HG03457 (cell line): Measurements from ENCODE around the gene DOP1B.
A peak's percentile ranks its signal among the peaks of the same experiment; 100 is the strongest.
"Not testable (repeated sequence)": the region's sequence is repeated elsewhere in the genome, so short reads cannot be mapped to it uniquely, and the experiment has no call there.

Experiments
- ATAC-seq: cut with Tn5 transposase; IDR thresholded peaks from one replicate; pipeline ENCODE4 v1.9.1; 2021; ENCODE audit warnings: moderate number of reproducible peaks; ENCODE audit not compliant: unreplicated experiment

Gene DOP1B

GRCh38 chr21:36134803-36135390 is 21.7 kb upstream of the DOP1B start, which contains the start of gene CBR3:
TSS of gene CBR3 (plus strand) at chr21:36135079. CDS start at chr21:36135193, 114 bp downstream.
- no peak for ATAC-seq

GRCh38 chr21:36135391-36136102 is 21.1 kb upstream of the DOP1B start:
- no peak for ATAC-seq

DNA sequence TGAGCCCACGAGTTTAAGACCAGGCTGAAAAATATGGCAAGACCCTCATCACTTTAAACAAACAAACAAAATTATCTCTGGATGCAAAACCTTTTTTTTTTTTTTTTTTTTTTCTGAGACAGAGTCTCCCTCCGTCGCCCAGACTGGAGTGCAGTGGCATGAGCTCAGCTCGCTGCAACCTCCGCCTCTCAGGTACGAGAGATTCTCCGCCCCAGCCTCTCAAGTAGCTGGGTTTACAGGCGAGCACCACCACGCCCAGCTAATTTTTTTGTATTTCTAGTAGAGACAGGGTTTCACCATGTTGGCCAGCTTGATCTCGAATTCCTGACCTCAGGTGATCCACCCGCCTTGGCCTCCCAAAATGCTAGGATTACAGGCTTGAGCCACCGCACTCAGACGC is 16.8 kb upstream of the DOP1B start:
- not testable (repeated sequence) for ATAC-seq

- no peak for ATAC-seq
Observed at GRCh38 chr21:36141513-36141925, 15.1 kb upstream of the DOP1B start.

DNA sequence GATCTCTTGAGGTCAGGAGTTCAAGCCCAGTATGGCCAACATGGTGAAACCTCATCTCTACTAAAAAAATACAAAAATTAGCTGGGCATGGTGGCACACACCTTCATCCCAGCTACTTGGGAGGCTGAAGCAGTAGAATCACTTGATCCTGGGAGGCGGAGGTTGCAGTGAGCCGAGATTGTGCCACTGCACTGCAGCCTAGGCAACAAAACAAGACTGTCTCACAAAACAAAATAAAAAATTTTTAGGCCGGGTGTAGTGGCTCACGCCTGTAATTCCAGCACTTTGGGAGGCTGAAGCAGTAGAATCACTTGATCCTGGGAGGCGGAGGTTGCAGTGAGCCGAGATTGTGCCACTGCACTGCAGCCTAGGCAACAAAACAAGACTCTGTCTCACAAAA is 12.4 kb upstream of the DOP1B start:
- ATAC-seq = not testable (repeated sequence)

DNA sequence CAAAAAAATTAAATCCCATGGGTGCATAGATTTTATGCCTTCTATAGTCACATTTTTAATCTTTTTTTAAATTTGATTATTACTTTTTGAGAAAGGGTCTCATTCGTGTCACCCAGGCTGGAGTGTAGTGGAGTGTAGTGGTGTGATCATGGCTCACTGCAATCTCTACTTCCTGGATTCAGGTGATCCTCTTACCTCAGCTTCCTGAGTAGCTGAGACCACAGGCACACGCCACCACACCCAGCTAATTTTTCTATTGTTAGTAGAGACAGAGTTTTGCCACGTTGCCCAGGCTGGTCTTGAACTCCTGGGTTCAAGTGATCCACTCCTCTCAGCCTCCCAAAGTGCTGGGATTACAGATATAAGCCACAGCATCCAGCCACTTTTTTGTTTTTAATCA is 11.4 kb upstream of the DOP1B start:
- no peak for ATAC-seq

DNA sequence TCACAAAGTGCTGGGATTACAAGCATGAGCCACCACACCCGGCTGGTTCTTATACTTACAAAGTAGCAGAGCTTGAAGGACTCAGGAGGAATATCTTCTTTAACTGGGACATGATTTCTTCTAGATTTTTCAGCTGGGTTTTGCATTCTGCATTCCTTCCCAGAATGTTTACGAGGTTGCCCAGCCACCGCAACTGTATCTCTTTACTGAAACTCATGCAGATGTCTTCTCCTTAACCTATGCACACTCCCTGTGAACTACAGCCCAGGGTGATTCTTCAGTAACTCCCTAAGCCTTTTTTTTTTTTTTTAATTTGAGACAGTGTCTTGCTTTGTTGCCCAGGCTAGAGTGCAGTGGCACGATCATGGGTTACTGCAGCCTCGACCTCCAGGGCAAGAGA is 8.7 kb upstream of the DOP1B start:
- no peak for ATAC-seq

DNA sequence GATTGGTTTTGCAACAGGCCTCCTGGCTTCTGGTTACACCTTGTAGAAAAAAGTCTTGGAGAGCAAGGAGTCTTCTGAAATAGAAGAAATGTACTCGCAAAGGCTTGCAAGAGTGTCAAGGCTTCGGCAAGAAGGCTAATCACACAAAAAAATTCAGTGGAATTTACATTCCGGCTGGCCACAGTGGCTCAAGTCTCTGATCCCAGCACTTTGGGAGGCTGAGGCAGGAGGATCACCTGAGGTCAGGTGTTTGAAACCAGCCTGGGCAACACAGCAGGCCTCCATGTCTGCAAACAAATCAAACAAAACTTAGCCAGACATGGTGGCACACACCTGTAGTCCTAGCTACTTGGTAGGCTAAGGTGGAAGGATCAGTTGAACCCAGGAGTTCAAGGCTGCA is 7.7 kb upstream of the DOP1B start:
- no peak for ATAC-seq

DNA sequence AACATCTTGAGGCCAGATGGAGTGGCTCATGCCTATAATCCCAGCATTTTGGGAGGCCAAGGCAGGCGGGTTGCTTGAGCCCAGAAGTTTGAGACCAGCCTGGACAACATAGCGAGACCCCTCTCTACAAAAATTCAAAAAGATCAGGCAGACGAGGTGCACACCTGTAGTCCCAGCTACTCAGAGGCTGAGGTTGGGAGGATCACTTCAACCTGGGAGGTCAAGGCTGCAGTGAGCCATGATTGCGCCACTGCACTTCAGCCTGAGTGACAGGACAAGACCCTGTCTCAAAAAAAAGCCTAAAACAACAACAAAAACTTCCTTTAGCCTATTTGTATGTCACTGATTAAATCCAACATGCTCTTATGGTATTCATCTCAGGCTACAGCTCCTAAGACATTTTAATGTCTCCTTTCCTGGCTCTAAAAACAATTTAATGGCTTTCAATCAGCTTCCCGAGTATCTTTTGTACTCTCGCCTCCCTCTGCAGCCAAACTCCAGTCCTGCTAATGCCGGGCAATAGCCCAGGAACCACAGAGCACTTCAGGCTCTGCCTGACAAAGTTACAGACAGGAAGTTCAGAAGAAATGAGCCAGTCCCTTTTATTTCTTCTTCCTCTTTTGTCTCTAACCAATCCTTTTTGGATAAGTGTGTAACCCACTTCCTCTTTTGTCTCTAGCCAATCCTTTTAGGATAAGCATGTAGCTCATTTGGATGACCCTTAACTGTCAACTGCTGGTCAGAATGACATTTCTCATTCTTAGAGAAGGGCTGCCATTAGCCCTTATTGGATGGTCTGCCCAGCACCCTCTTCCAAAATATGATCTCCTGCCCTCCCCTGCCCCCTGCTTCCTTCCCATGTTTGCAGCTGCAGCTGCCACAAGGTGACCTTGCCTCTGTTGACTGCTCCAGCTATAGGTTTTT is 6.6 kb upstream of the DOP1B start:
- ATAC-seq = no peak

- no peak for ATAC-seq
Observed at GRCh38 chr21:36155603-36156338, 853 bp upstream of the DOP1B start.

- ATAC-seq = peak; percentile 78
Observed at GRCh38 chr21:36156339-36156814, 247 bp upstream of the DOP1B start.

DNA sequence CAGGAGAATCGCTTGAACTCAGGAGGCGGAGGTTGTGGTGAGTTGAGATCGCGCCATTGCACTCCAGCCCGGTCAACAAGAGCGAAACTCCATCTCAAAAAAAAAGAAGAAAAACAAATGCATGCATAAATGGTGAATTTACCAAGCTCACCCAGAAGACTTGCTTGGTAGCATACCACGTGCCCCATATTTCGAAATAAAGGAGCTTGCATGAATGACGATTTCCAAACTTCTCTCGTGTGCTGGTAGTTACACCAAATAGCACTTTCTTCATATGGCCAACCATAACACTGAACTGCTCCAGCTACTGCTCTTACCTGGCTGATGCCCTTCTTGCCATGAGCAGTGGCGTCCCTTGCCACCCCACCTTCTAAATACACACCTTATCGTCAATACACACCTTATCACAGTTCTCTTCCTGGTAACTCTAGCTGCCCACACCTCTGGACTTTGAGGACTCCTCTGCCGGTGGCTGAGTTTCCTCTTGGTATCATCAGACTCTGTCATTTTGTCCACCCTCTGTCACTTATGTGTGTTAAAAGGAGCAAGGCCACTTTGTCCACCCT is 2.8 kb downstream of the DOP1B start:
- ATAC-seq = no peak

- no peak for ATAC-seq
Observed at GRCh38 chr21:36160850-36161178, 4.2 kb downstream of the DOP1B start.

GRCh38 chr21:36162631-36163030 is 6.0 kb downstream of the DOP1B start:
- ATAC-seq = no peak

DNA sequence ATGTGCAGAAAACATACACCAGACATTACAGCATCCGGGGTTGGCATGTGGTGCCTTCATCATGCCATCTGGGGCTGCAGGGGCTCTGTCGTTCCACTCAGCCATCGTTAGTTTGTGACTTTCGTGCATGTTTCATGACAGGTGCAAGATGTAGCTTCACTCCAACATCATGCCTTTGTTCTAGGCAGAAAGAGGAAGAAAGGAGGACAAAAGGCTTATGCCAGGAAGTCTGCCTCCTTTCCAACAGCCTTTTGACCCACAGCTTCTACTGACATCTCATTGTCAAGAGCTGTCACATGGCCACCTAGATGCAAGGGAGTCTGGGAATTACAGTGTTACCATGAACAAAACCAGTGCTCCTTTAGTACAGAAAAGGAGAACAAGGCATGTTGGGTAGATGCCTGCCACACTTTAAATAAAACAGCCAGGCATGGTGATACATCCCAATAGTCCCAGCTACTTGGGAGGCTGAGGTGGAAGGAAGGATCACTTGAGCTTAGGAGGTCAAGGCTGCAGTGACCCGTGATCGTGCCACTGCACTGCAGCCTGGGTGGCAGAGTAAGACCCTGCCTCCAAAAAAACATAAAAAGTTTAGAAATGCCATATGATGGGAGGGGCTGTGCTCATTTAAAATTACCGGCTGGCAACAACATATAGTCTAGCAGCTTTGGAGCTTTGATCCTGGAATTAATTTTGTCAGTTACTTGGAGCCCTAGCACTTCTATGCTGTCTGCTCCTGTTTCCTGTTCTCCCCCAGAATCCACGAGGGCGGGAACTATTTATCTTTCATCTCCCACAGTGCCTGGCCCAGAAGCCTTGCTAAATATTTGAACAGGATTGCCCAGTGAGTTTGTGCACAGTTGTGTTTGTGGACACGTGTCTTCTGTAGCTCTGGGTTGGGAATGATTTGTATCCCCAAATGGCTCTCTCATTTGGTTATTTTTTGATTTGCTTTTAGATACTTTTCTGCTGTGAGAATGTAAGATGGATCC is 7.4 kb downstream of the DOP1B start:
- ATAC-seq = no peak

DNA sequence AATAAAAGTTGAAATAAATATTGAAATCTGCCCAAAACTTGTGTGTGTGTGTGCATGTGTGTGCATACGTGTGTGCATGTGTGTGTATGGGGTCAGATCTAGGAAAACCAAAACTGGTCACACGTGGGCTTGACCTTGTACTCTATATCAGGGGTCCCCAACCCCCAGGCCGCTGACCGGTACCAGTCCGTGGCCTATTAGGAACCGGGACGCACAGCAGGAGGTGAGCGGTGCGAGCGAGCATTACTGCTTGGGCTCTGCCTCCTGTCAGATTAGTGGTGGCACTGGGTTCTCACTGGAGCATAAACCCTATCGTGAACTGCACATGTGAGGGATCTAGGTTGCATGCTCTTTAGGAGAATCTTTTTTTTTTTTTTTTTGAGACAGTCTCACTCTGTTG is 8.7 kb downstream of the DOP1B start:
- no peak for ATAC-seq

DNA sequence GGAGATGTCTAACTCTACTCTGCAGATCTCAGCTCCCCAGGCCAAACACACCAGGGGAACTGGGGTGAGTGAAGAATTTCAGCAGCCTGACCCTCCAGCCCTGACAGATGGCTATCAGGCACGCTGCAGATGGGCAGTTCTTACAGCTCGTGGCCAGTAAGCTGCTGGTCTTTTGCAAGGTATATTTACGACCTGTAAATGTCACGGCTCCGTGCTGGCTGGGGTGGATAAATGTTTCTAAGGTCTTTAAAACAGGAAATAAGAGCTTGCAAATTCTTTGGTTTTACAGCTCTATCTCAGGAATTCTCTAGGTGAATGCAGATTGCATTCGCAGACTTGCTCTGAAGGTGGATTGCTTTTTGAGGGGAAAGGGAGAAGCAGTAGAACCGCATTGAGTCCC is 10.1 kb downstream of the DOP1B start:
- no peak for ATAC-seq

DNA sequence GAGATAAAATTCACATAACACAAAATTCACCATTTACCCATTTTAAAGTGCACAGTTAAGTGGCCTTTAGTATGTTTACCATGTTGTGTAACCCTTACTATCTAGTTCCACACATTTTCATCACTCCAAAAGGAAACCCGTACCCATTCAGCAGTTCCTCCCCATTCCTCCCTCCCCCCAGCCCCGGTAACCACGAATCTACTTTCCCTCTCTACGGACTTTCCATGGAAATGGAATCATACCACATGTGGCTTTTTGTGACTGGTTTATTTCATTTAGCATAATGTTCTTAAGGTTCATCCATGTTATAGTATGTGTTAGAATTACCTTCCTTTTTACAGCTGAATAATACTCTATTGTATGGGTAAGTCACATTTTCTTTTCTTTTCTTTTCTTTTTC is 10.9 kb downstream of the DOP1B start:
- ATAC-seq = no peak

- ATAC-seq = no peak
Observed at GRCh38 chr21:36169470-36170128, 13.0 kb downstream of the DOP1B start.
